Bronchial epithelial cell (primary cell): ENCODE results near the gene MCF2L2. TPM values are rescaled to one million over a fixed set of nuclear protein-coding genes. Genes with fewer than 3 reads are reported as not detected.

Experiments
- DNase-seq: peaks from one replicate; pipeline ENCODE4 v3.0.0-alpha.2; 2010; ENCODE audit warnings: low read depth
- FAIRE-seq: peaks from 2 replicates; lab custom pipeline; 2011; peaks lifted over from hg19 to GRCh38; lab: Jason Lieb, UNC
- H3K27me3 ChIP-seq: 2 replicates; pipeline ENCODE4 v1.5.1; 2011; ENCODE audit warnings: low read length; ENCODE audit not compliant: control insufficient read depth, insufficient read depth
- H3K36me3 ChIP-seq: 2 replicates; pipeline ENCODE4 v1.5.1; 2011; ENCODE audit warnings: low read length; ENCODE audit not compliant: control insufficient read depth, insufficient read depth
- H3K4me3 ChIP-seq: 2 replicates; pipeline ENCODE4 v1.5.1; 2011; ENCODE audit warnings: mild to moderate bottlenecking, low read depth, low read length, control low read depth
- CTCF ChIP-seq: IDR thresholded peaks from 2 replicates; pipeline ENCODE4 v1.5.1; 2011; ENCODE audit warnings: mild to moderate bottlenecking, moderate library complexity, low read length, control low read depth, inconsistent platforms; ENCODE audit not compliant: insufficient read depth, severe bottlenecking
- total RNA-seq: library from RNA; depleted of rRNA; stranded (reverse); fragments of >200 nt; gene quantifications from 2 replicates; pipeline ENCODE4 v1.2.1, GENCODE V29; 2014

MCF2L2 gene
- total RNA-seq, 1 donor from 2014 or later = 0.26 TPM

- FAIRE-seq (no peak), DNase-seq (no peak)
- H3K36me3 ChIP-seq = no peaks in the 10 kb centered on the region
- TF ChIP-seq CTCF = no peak
- no peaks in the 10 kb centered on the region for H3K27me3 ChIP-seq
- H3K4me3 ChIP-seq = no peak overlapping the region
These were observed 275.0 kb downstream of the MCF2L2 start for GRCh38 chr3:183153210-183153950.

GRCh38 chr3:183151821-183152351, 276.5 kb downstream of the MCF2L2 start:
- FAIRE-seq (no peak), DNase-seq (no peak)
- Histone ChIP-seq H3K36me3 (no peaks in the 10 kb centered on the region), H3K4me3 (no peak overlapping the region), H3K27me3 (no peaks in the 10 kb centered on the region)
- TF ChIP-seq CTCF = no peak

- no peak for TF ChIP-seq CTCF
- FAIRE-seq (no peak), DNase-seq (no peak)
- Histone ChIP-seq H3K4me3 (no peak overlapping the region), H3K36me3 (no peaks in the 10 kb centered on the region), H3K27me3 (no peaks in the 10 kb centered on the region)
These were observed 277.3 kb downstream of the MCF2L2 start for GRCh38 chr3:183151086-183151485.

- FAIRE-seq = no peak
- DNase-seq = no peak
- Histone ChIP-seq H3K4me3 (no peak overlapping the region), H3K36me3 (no peaks in the 10 kb centered on the region), H3K27me3 (no peaks in the 10 kb centered on the region)
- TF ChIP-seq CTCF = no peak
These were observed 278.3 kb downstream of the MCF2L2 start for GRCh38 chr3:183149915-183150750.

- Histone ChIP-seq H3K36me3 (no peaks in the 10 kb centered on the region), H3K27me3 (no peaks in the 10 kb centered on the region), H3K4me3 (no peak overlapping the region)
- TF ChIP-seq CTCF = no peak
- FAIRE-seq (no peak), DNase-seq (no peak)
These were observed 280.4 kb downstream of the MCF2L2 start for GRCh38 chr3:183148056-183148455.
